ENCODE results near the gene SLPI.

The SLPI gene, protein sequence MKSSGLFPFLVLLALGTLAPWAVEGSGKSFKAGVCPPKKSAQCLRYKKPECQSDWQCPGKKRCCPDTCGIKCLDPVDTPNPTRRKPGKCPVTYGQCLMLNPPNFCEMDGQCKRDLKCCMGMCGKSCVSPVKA

GRCh38 chr20:45254383-45255262 is at the start of gene SLPI:
Gene SLPI (minus strand): TSS chr20:45254564. CDS start chr20:45254543, 21 bp downstream.
- Histone ChIP-seq H3K4me3 (replicated peaks; ENCODE audit: low read depth, low read length) (no peak within 1 kb of the TSS), H3K27me3 (replicated peaks; ENCODE audit: control insufficient read depth, insufficient read depth, low read length) (peaks cover 4% of the 10 kb centered on the region), H3K36me3 (ENCODE audit: control insufficient read depth, insufficient read depth, low read length) (no peaks in the 10 kb centered on the region)
- TF ChIP-seq, protein P1, sequence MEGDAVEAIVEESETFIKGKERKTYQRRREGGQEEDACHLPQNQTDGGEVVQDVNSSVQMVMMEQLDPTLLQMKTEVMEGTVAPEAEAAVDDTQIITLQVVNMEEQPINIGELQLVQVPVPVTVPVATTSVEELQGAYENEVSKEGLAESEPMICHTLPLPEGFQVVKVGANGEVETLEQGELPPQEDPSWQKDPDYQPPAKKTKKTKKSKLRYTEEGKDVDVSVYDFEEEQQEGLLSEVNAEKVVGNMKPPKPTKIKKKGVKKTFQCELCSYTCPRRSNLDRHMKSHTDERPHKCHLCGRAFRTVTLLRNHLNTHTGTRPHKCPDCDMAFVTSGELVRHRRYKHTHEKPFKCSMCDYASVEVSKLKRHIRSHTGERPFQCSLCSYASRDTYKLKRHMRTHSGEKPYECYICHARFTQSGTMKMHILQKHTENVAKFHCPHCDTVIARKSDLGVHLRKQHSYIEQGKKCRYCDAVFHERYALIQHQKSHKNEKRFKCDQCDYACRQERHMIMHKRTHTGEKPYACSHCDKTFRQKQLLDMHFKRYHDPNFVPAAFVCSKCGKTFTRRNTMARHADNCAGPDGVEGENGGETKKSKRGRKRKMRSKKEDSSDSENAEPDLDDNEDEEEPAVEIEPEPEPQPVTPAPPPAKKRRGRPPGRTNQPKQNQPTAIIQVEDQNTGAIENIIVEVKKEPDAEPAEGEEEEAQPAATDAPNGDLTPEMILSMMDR (IDR thresholded peaks at IDR 0.05; ENCODE audit: insufficient read depth, low read length, poor library complexity, severe bottlenecking) = no peak
- DNase-seq (ENCODE audit: extremely low read depth, insufficient read length) = no peak

- Histone ChIP-seq H3K36me3 (ENCODE audit: control insufficient read depth, insufficient read depth, low read length) (no peaks in the 10 kb centered on the region), H3K4me3 (replicated peaks; ENCODE audit: low read depth, low read length) (no peak overlapping the region), H3K27me3 (replicated peaks; ENCODE audit: control insufficient read depth, insufficient read depth, low read length) (no peaks in the 10 kb centered on the region; the same call in 1 of the 2 replicates)
- no peak for DNase-seq (ENCODE audit: extremely low read depth, insufficient read length)
- TF ChIP-seq, protein P1 (IDR thresholded peaks at IDR 0.05; ENCODE audit: insufficient read depth, low read length, poor library complexity, severe bottlenecking) = no peak
These were observed 49.5 kb upstream of the SLPI start for GRCh38 chr20:45303586-45304463.

DNA sequence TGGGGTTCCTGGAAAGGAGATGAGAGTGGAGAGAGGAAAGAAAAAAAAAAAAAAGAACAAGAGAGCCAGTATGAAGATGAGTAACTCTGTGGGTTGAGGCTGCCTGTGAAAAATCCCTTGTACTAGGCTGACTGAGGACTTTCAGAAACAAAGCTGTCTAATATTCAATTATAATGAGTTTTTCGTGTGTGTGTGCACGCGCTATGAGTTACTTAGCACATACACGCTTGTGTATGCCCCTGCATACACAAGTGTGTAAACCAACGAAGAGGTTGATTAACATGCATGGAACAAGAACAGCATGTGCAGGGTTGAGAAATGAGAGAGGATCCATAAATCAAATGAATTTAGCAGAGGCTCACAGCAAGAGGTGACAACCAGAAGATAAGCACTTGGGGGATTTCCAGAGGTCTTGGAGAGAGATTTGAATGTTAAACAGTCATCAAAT is 47.5 kb upstream of the SLPI start:
- H3K36me3 ChIP-seq (ENCODE audit: control insufficient read depth, insufficient read depth, low read length) = no peaks in the 10 kb centered on the region
- TF ChIP-seq, protein P1 (IDR thresholded peaks at IDR 0.05; ENCODE audit: insufficient read depth, low read length, poor library complexity, severe bottlenecking) = no peak
- no peak overlapping the region for H3K4me3 ChIP-seq (replicated peaks; ENCODE audit: low read depth, low read length)
- no peaks in the 10 kb centered on the region for H3K27me3 ChIP-seq (replicated peaks; ENCODE audit: control insufficient read depth, insufficient read depth, low read length)
- DNase-seq (ENCODE audit: extremely low read depth, insufficient read length) = no peak

DNA sequence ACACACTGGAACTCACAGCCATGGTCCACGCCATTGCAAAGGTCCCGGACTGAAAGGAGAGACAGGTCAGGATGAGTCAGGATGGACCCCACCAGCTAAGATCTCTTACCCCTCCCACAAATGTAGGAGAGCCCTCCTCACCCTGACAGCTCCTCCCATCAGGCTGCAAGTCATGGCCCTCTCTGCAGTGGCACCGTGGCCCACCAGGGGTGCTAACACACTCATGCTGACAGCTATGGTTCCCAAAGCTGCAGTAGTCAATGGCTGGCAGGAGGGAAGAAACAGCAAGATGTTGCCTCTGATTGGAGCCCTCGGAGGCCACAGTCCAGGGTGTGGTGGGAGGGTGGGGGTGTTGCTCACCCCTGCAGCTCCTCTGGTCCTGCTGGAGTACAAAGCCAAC is 46.6 kb upstream of the SLPI start:
- no peaks in the 10 kb centered on the region for H3K36me3 ChIP-seq (ENCODE audit: control insufficient read depth, insufficient read depth, low read length)
- no peak for DNase-seq (ENCODE audit: extremely low read depth, insufficient read length)
- H3K27me3 ChIP-seq (replicated peaks; ENCODE audit: control insufficient read depth, insufficient read depth, low read length) = no peaks in the 10 kb centered on the region
- TF ChIP-seq, protein P1 (IDR thresholded peaks at IDR 0.05; ENCODE audit: insufficient read depth, low read length, poor library complexity, severe bottlenecking) = peak; percentile 79
- H3K4me3 ChIP-seq (replicated peaks; ENCODE audit: low read depth, low read length) = no peak overlapping the region

DNA sequence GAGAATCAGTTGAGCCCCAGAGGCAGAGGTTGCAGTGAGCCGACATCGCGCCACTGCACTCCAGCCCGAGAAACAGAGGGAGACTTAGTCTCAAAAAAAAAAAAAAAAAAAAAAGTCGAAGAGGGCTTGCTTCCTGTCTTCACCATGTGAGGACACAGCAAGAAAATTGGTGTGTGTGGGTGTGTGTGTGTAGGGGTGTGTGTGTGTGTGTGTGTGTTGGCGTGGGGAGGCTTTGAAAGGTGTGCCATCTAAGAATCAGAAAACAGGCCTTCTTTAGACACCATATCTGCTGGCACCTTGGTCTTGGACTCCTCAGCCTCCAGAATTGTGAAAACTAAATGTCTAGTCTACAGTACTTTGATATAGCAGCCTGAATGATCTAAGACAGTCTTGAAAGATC is 45.4 kb upstream of the SLPI start:
- no peaks in the 10 kb centered on the region for H3K36me3 ChIP-seq (ENCODE audit: control insufficient read depth, insufficient read depth, low read length)
- H3K4me3 ChIP-seq (replicated peaks; ENCODE audit: low read depth, low read length) = no peak overlapping the region
- no peak for DNase-seq (ENCODE audit: extremely low read depth, insufficient read length)
- TF ChIP-seq, protein P1 (IDR thresholded peaks at IDR 0.05; ENCODE audit: insufficient read depth, low read length, poor library complexity, severe bottlenecking) = no peak
- H3K27me3 ChIP-seq (replicated peaks; ENCODE audit: control insufficient read depth, insufficient read depth, low read length) = no peaks in the 10 kb centered on the region
